Karpas-422 (cell line): Measurements from ENCODE around the gene GLUD1. TPM values are rescaled to one million over a fixed set of nuclear protein-coding genes. Genes with fewer than 3 reads are reported as not detected.
"Not testable (repeated sequence)": the region's sequence is repeated elsewhere in the genome, so short reads cannot be mapped to it uniquely, and the experiment has no call there.

ENCODE experiments used
- DNase-seq: peaks from one replicate; pipeline ENCODE4 v3.0.0-alpha.2; 2015
- H2AFZ ChIP-seq: fragments of 200-600 bp; sonication (generic); 2 replicates; pipeline ENCODE4 v1.6.1; 2014; ENCODE audit warnings: antibody characterized with exemption, low read length, mixed read lengths
- H3K27ac ChIP-seq: fragments of 200-600 bp; sonication (generic); 2 replicates; pipeline ENCODE4 v1.5.1; 2014; ENCODE audit warnings: mild to moderate bottlenecking, low read length, moderate library complexity
- H3K27me3 ChIP-seq: fragments of 200-600 bp; sonication (generic); 2 replicates; pipeline ENCODE4 v1.6.1; 2014; ENCODE audit warnings: low read length, mixed read lengths
- H3K36me3 ChIP-seq: fragments of 200-600 bp; sonication (generic); 2 replicates; pipeline ENCODE4 v1.6.1; 2014; ENCODE audit warnings: low read length, mixed read lengths; ENCODE audit not compliant: insufficient read depth
- H3K4me1 ChIP-seq: fragments of 200-600 bp; sonication (generic); 2 replicates; pipeline ENCODE4 v1.6.1; 2014; ENCODE audit warnings: mild to moderate bottlenecking, low read length, mixed read lengths
- H3K4me2 ChIP-seq: fragments of 200-600 bp; sonication (generic); 2 replicates; pipeline ENCODE4 v1.6.1; 2014; ENCODE audit warnings: low read length, low read depth, mild to moderate bottlenecking; ENCODE audit not compliant: poor library complexity, severe bottlenecking
- H3K4me3 ChIP-seq: fragments of 200-600 bp; sonication (generic); 2 replicates; pipeline ENCODE4 v1.5.1; 2014; ENCODE audit warnings: mild to moderate bottlenecking, antibody characterized with exemption, low read length, mixed read lengths
- H3K79me2 ChIP-seq: fragments of 200-600 bp; sonication (generic); 2 replicates; pipeline ENCODE4 v1.6.1; 2014; ENCODE audit warnings: mild to moderate bottlenecking, low read length, mixed read lengths
- H3K9ac ChIP-seq: fragments of 200-600 bp; sonication (generic); 2 replicates; pipeline ENCODE4 v1.6.0; 2014; ENCODE audit warnings: low read length
- H3K9me2 ChIP-seq: fragments of 200-600 bp; sonication (generic), shearing (Covaris generic); replicated peaks from 2 replicates; pipeline ENCODE4 v1.6.0; 2014; ENCODE audit warnings: mild to moderate bottlenecking, low read length, moderate library complexity; ENCODE audit not compliant: insufficient read depth
- H3K9me3 ChIP-seq: fragments of 300-700, 200-600 bp; sonication (generic); 2 replicates; pipeline ENCODE4 v1.6.1; 2014; ENCODE audit warnings: low read length, mixed read lengths
- H4K20me1 ChIP-seq: fragments of 200-600 bp; sonication (generic); 2 replicates; pipeline ENCODE4 v1.6.1; 2014; ENCODE audit warnings: mild to moderate bottlenecking, antibody characterized with exemption, low read length, low read depth; ENCODE audit not compliant: insufficient read depth
- total RNA-seq: library from RNA; depleted of rRNA; stranded (reverse); fragments of >200 nt; shearing (Covaris generic); gene quantifications from 2 replicates; pipeline ENCODE4 v1.2.3, GENCODE V29; 2014; ENCODE audit warnings: low replicate concordance

GLUD1 gene
- total RNA-seq, 1 experiment from 2014 or later = 74.6 TPM

DNA sequence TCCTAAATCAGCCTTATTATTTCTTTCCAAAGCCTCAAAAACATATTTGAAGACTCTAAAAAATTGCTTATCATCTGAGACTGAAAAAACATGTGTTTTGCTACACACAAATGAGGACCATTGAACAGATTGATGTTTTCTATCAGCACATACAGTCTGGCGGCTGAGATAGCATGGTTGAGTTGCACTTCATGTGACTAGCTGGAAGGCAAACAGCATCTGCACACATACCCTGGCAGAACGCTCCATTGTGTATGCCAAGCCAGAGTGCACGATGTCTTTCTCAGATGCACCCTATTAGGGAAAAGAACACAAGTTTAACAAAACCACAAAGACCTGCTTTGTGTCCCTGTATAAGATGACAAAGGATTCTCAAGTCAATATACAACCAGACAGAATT lies 41.5 kb downstream of the GLUD1 start:
- Histone ChIP-seq H3K79me2 (no peaks in the 10 kb centered on the region), H2AFZ (no peak overlapping the region), H3K9me2 (no peaks in the 10 kb centered on the region), H3K36me3 (no peaks in the 10 kb centered on the region), H3K4me2 (no peak overlapping the region), H3K9me3 (no peaks in the 10 kb centered on the region), H3K27ac (no peak overlapping the region), H3K4me3 (no peak overlapping the region), H3K9ac (no peak overlapping the region), H3K4me1 (no peaks in the 10 kb centered on the region), H4K20me1 (no peaks in the 10 kb centered on the region), H3K27me3 (no peaks in the 10 kb centered on the region)
- no peak for DNase-seq

DNA sequence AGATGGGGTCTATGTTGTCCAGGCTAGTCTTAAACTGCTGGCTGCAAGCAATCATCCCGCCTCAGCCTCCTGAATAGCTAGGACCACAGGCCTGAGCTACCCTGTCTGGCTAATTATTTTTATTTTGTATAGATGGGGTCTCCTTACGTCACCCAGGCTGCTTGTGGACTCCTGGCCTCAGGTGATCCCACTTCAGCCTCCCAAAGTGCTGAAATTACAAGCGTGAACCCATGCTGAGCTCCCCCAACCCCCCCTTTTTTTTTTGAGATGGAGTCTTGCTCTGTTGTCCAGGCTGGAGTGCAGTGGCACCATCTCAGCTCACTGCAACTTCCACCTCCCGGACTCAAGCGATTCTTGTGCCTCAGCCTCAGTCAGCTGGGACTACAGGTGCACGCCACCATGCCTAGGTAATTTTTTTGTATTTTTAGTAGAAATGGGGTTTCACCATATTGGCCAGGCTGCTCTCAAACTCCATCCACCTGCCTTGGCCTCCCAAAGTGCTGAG lies 49.2 kb downstream of the GLUD1 start:
- Histone ChIP-seq H3K9me2 (no peaks in the 10 kb centered on the region), H3K36me3 (no peaks in the 10 kb centered on the region), H3K4me3 (no peak overlapping the region), H3K9ac (no peak overlapping the region), H3K27me3 (no peaks in the 10 kb centered on the region), H2AFZ (no peak overlapping the region), H3K9me3 (no peaks in the 10 kb centered on the region), H3K4me1 (no peaks in the 10 kb centered on the region), H3K27ac (no peak overlapping the region), H4K20me1 (no peaks in the 10 kb centered on the region), H3K79me2 (no peaks in the 10 kb centered on the region), H3K4me2 (no peak overlapping the region)
- DNase-seq = no peak

DNA sequence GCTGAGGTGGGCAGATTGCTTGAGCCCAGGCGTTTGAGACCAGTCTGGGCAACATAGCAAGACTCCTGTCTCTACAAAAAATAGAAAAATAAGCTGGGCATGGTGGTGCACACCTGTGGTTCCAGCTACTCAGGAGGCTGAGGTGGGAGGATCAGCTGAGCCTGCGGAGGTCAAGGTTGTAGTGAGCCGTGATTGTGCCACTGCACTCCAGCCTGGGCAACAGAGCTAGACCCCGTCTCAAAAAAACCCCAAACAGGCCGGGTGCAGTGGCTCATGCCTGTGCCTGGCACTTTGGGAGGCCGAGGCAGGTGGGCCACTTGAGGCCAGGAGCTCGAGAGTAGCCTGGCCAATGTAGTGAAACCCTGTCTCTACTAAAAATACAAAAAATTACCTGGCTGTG lies 51.1 kb downstream of the GLUD1 start:
- H3K27ac ChIP-seq, H3K9me3 ChIP-seq, DNase-seq, H3K4me3 ChIP-seq, H2AFZ ChIP-seq, H3K36me3 ChIP-seq, H3K79me2 ChIP-seq, H3K27me3 ChIP-seq, H3K4me2 ChIP-seq, H3K9me2 ChIP-seq, H4K20me1 ChIP-seq, H3K9ac ChIP-seq: not testable (repeated sequence)
- H3K4me1 ChIP-seq = peaks cover 10% of the 10 kb centered on the region

DNA sequence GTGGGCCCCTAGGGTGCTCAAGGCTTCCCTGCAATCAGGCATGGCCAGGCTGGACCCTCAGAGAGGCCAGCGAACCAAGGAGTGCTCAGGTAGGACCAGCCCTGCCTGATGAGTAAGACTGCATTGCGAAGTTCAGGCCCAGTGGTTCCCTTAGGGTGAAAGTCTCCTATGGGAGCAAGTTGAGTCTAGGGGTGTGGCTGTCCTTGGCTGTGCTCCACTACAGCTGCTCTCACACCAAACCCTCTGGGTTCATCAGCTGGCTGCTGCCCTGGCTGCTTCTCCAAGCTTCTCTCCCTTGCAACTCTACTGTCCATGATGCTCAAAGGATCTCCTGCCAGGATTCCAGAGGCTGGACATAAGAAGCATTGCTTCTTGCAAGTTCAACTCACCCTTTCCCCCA lies 55.9 kb downstream of the GLUD1 start:
- Histone ChIP-seq H3K79me2 (no peaks in the 10 kb centered on the region), H3K4me1 (peaks cover 18% of the 10 kb centered on the region), H3K4me2 (peak overlapping the region; percentile 26), H3K9me3 (no peaks in the 10 kb centered on the region), H3K9ac (no peak overlapping the region), H4K20me1 (no peaks in the 10 kb centered on the region), H3K36me3 (no peaks in the 10 kb centered on the region), H3K27me3 (no peaks in the 10 kb centered on the region), H3K9me2 (no peaks in the 10 kb centered on the region), H3K27ac (no peak overlapping the region), H2AFZ (no peak overlapping the region), H3K4me3 (no peak overlapping the region)
- DNase-seq = peak; percentile 42

- no peaks in the 10 kb centered on the region for H3K27me3 ChIP-seq
- no peaks in the 10 kb centered on the region for H3K9me3 ChIP-seq
- H3K9ac ChIP-seq = no peak overlapping the region
- H2AFZ ChIP-seq = no peak overlapping the region
- peak overlapping the region; percentile 26 for H3K4me2 ChIP-seq
- peaks cover 18% of the 10 kb centered on the region for H3K4me1 ChIP-seq
- no peak overlapping the region for H3K27ac ChIP-seq
- no peak for DNase-seq
- H3K79me2 ChIP-seq = no peaks in the 10 kb centered on the region
- no peaks in the 10 kb centered on the region for H3K36me3 ChIP-seq
- H3K4me3 ChIP-seq = no peak overlapping the region
- H3K9me2 ChIP-seq = no peaks in the 10 kb centered on the region
- H4K20me1 ChIP-seq = no peaks in the 10 kb centered on the region
Observed at GRCh38 chr10:87038286-87038717, 56.3 kb downstream of the GLUD1 start.

DNA sequence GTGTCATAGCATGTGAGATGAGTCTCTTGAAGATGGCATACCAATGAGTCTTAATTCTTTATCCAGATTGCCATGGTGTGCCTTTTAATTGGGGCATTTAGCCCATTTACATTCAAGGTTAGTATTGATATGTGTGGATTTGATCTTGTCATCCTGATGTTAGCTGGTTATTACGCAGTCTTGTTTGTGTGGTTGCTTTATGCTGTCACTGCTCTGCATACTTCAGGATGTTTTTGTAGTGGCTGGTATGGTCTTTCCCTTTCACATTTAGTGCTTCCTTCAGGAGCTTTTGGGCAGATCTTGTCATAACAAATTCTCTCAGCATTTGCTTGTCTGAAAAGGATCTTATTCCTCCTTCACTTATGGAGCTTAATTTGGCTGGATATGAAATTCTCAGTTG lies 58.0 kb downstream of the GLUD1 start:
- H3K4me3 ChIP-seq = no peak overlapping the region
- H4K20me1 ChIP-seq = no peaks in the 10 kb centered on the region
- H3K36me3 ChIP-seq = no peaks in the 10 kb centered on the region
- no peak overlapping the region for H3K9ac ChIP-seq
- H3K9me3 ChIP-seq = no peaks in the 10 kb centered on the region
- H3K9me2 ChIP-seq = no peaks in the 10 kb centered on the region
- peaks cover 18% of the 10 kb centered on the region for H3K4me1 ChIP-seq
- no peak for DNase-seq
- H3K79me2 ChIP-seq = no peaks in the 10 kb centered on the region
- H3K4me2 ChIP-seq = no peak overlapping the region
- no peaks in the 10 kb centered on the region for H3K27me3 ChIP-seq
- H2AFZ ChIP-seq = no peak overlapping the region
- no peak overlapping the region for H3K27ac ChIP-seq

GRCh38 chr10:87030912-87031635 lies 63.6 kb downstream of the GLUD1 start:
- H4K20me1 ChIP-seq = no peaks in the 10 kb centered on the region
- H3K27ac ChIP-seq = no peak overlapping the region
- no peaks in the 10 kb centered on the region for H3K27me3 ChIP-seq
- H3K9me3 ChIP-seq = no peaks in the 10 kb centered on the region
- no peaks in the 10 kb centered on the region for H3K79me2 ChIP-seq
- H3K36me3 ChIP-seq = no peaks in the 10 kb centered on the region
- DNase-seq = no peak
- no peak overlapping the region for H3K4me2 ChIP-seq
- no peaks in the 10 kb centered on the region for H3K4me1 ChIP-seq
- no peak overlapping the region for H2AFZ ChIP-seq
- H3K9ac ChIP-seq = no peak overlapping the region
- no peak overlapping the region for H3K4me3 ChIP-seq
- H3K9me2 ChIP-seq = no peaks in the 10 kb centered on the region

DNA sequence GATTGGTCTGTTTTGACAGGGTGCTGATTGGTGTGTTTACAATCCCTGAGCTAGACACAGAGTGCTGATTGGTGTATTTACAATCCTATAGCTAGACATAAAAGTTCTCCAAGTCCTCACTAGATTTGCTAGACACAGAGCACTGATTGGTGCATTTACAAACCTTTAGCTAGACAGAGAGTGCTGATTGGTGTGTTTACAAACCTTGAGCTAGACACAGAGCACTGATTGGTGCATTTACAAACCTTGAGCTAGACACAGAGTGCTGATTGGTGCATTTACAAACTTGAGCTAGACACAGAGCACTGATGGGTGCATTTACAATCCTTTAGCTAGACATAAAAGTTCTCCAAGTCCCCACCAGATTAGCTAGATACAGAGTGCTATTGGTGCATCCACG lies 64.2 kb downstream of the GLUD1 start:
- not testable (repeated sequence) for H3K27me3 ChIP-seq, H4K20me1 ChIP-seq, H3K4me3 ChIP-seq, H3K9me3 ChIP-seq, H3K4me2 ChIP-seq, H3K9ac ChIP-seq, H3K9me2 ChIP-seq, DNase-seq, H3K27ac ChIP-seq, H3K79me2 ChIP-seq, H3K36me3 ChIP-seq, H2AFZ ChIP-seq, H3K4me1 ChIP-seq
